GM23338 (cell line): ENCODE data around the gene SHOX. TPM values are rescaled to one million over a fixed set of nuclear protein-coding genes. Genes with fewer than 3 reads are reported as not detected.
A peak's percentile ranks its signal among the peaks of the same experiment; 100 is the strongest.

ENCODE experiments used
- ATAC-seq: fragments of 200-7000 bp; cut with Tn5 transposase; 3 replicates; pipeline ENCODE4 v1.9.1; 2020
- DNase-seq: peaks from one replicate; pipeline ENCODE4 v3.0.0-alpha.2; 2015; ENCODE audit warnings: low spot score
- H2AFZ ChIP-seq: fragments of 200-600 bp; sonication (generic); 2 replicates; pipeline ENCODE4 v1.8.0; 2016; ENCODE audit warnings: antibody characterized with exemption, mild to moderate bottlenecking, moderate library complexity
- H3F3A ChIP-seq: fragments of 200-600 bp; sonication (generic); replicated peaks from 2 replicates; pipeline ENCODE4 v1.8.0; 2017; ENCODE audit warnings: antibody characterized with exemption, mixed run types, low read depth
- H3K27ac ChIP-seq: fragments of 200-600 bp; sonication (generic); 2 replicates; pipeline ENCODE4 v1.6.1; 2016; ENCODE audit warnings: low read depth
- H3K27me3 ChIP-seq: fragments of 200-600 bp; sonication (generic); 2 replicates; pipeline ENCODE4 v1.8.0; 2016; ENCODE audit warnings: mild to moderate bottlenecking, mixed run types, moderate library complexity; ENCODE audit not compliant: insufficient read depth
- H3K36me3 ChIP-seq: fragments of 200-600 bp; sonication (generic); 2 replicates; pipeline ENCODE4 v1.8.0; 2016; ENCODE audit warnings: mild to moderate bottlenecking; ENCODE audit not compliant: insufficient read depth
- H3K4me1 ChIP-seq: fragments of 200-600 bp; sonication (generic); 2 replicates; pipeline ENCODE4 v1.8.0; 2016; ENCODE audit warnings: mild to moderate bottlenecking, moderate library complexity; ENCODE audit not compliant: insufficient read depth
- H3K4me2 ChIP-seq: fragments of 200-600 bp; sonication (generic); 2 replicates; pipeline ENCODE4 v1.7.1; 2017; ENCODE audit warnings: mixed run types
- H3K4me3 ChIP-seq: fragments of 200-600 bp; sonication (generic); 2 replicates; pipeline ENCODE4 v1.6.1; 2016; ENCODE audit warnings: mixed run types
- H3K79me2 ChIP-seq: fragments of 200-600 bp; sonication (generic); replicated peaks from 2 replicates; pipeline ENCODE4 v1.8.0; 2017; ENCODE audit warnings: mild to moderate bottlenecking; ENCODE audit not compliant: insufficient read depth
- H3K9me2 ChIP-seq: fragments of 200-600 bp; sonication (generic); 2 replicates; pipeline ENCODE4 v1.8.0; 2017; ENCODE audit not compliant: insufficient read depth
- H4K20me1 ChIP-seq: fragments of 200-600 bp; sonication (generic); replicated peaks from 2 replicates; pipeline ENCODE4 v1.8.0; 2017; ENCODE audit warnings: mild to moderate bottlenecking; ENCODE audit not compliant: insufficient read depth
- H3K27ac Mint-ChIP-seq: 2 replicates; pipeline ENCODE4 v1.8.0; 2020; ENCODE audit warnings: inconsistent platforms, mild to moderate bottlenecking, moderate library complexity, mixed read lengths
- H3K27me3 Mint-ChIP-seq: 3 replicates; pipeline ENCODE4 v1.8.0; 2022; ENCODE audit warnings: low read depth, mild to moderate bottlenecking, moderate library complexity, mixed read lengths, inconsistent platforms; ENCODE audit not compliant: insufficient read depth, poor library complexity
- H3K36me3 Mint-ChIP-seq: 3 replicates; pipeline ENCODE4 v1.8.0; 2021; ENCODE audit warnings: low read depth, mild to moderate bottlenecking, inconsistent platforms, moderate library complexity, mixed read lengths
- H3K4me1 Mint-ChIP-seq: 3 replicates; pipeline ENCODE4 v1.8.0; 2020; ENCODE audit warnings: mild to moderate bottlenecking, inconsistent platforms, mixed read lengths
- H3K4me3 Mint-ChIP-seq: 3 replicates; pipeline ENCODE4 v1.8.0; 2021; ENCODE audit warnings: moderate library complexity, mild to moderate bottlenecking, inconsistent platforms, mixed read lengths
- H3K9me3 Mint-ChIP-seq: 3 replicates; pipeline ENCODE4 v1.8.0; 2020; ENCODE audit warnings: moderate library complexity, mild to moderate bottlenecking, inconsistent platforms, mixed read lengths
- CREB1 ChIP-seq: fragments of 250-450 bp; sonication (Bioruptor Pico); IDR thresholded peaks from 2 replicates; pipeline ENCODE4 v1.5.0; 2020; ENCODE audit warnings: low read depth, mild to moderate bottlenecking, moderate library complexity
- ETS1 ChIP-seq: IDR thresholded peaks from 2 replicates; pipeline ENCODE4 v1.6.1; 2016; ENCODE audit warnings: antibody characterized with exemption
- EZH2 ChIP-seq: fragments of 200-600 bp; sonication (generic); IDR thresholded peaks from one replicate; pipeline ENCODE4 v1.8.0; 2017; ENCODE audit warnings: antibody characterized with exemption, mild to moderate bottlenecking, low read depth; ENCODE audit not compliant: unreplicated experiment
- EZH2phosphoT487 ChIP-seq: fragments of 200-600 bp; sonication (generic); IDR thresholded peaks from one replicate; pipeline ENCODE4 v1.8.1; 2018; ENCODE audit warnings: antibody characterized with exemption; ENCODE audit not compliant: unreplicated experiment
- JUNB ChIP-seq: IDR thresholded peaks from one replicate; pipeline ENCODE4 v1.6.1; 2016; ENCODE audit warnings: antibody characterized with exemption; ENCODE audit not compliant: unreplicated experiment
- NANOG ChIP-seq: IDR thresholded peaks from 2 replicates; pipeline ENCODE4 v1.6.1; 2016; ENCODE audit warnings: antibody characterized with exemption, borderline replicate concordance
- POLR2AphosphoS5 ChIP-seq: IDR thresholded peaks from 2 replicates; pipeline ENCODE4 v1.6.1; 2016; ENCODE audit warnings: antibody characterized with exemption, low read depth
- STAT1 ChIP-seq: IDR thresholded peaks from one replicate; pipeline ENCODE4 v1.6.1; 2016; ENCODE audit warnings: antibody characterized with exemption; ENCODE audit not compliant: unreplicated experiment
- ZNF114 ChIP-seq: fragments of 250-450 bp; sonication (Bioruptor Pico); IDR thresholded peaks from 2 replicates; pipeline ENCODE4 v1.5.0; 2020; ENCODE audit warnings: mild to moderate bottlenecking, moderate library complexity
- ZNF331 ChIP-seq: fragments of 250-450 bp; sonication (Bioruptor Pico); IDR thresholded peaks from 2 replicates; pipeline ENCODE4 v1.5.0; 2020; ENCODE audit warnings: low read depth, mild to moderate bottlenecking, moderate library complexity
- polyA plus RNA-seq: library from polyadenylated mRNA; unstranded; fragments of >200 nt; fragmentation: Nextera tagmentation; extraction: Ambion mirVana; gene quantifications from 2 replicates; pipeline ENCODE4 v1.2.1, GENCODE V29; 2016
- total RNA-seq: library from RNA; depleted of rRNA; stranded (reverse); fragments of >200 nt; shearing (Covaris generic); gene quantifications from 2 replicates; pipeline ENCODE4 v1.2.3, GENCODE V29; 2014

Gene SHOX
- total and polyA plus RNA-seq, 2 experiments from 2014 or later: not detected

GRCh38 chrX:626745-627509, 3.7 kb upstream of the SHOX start:
- H3K27me3 Mint-ChIP-seq: peaks cover 72% of the 10 kb centered on the region
- H3K36me3 Mint-ChIP-seq: peaks cover 57% of the 10 kb centered on the region
- Histone ChIP-seq H3K9me2 (no peaks in the 10 kb centered on the region), H4K20me1 (peaks cover 9% of the 10 kb centered on the region; the same call in 1 of the 2 replicates), H3K36me3 (no peaks in the 10 kb centered on the region), H3K4me2 (peak overlapping the region; percentile 64; the same call in 1 of the 2 replicates), H3K27me3 (peaks cover 96% of the 10 kb centered on the region), H3K4me1 (peaks cover 23% of the 10 kb centered on the region; the same call in 1 of the 2 replicates), H3K4me3 (0 out of 2 replicates have a peak overlapping the region, but pooled peaks have one; percentile 26), H2AFZ (no peak overlapping the region), H3F3A (peaks cover 39% of the 10 kb centered on the region), H3K79me2 (no peaks in the 10 kb centered on the region), H3K27ac (no peak overlapping the region)
- no peak overlapping the region for H3K27ac Mint-ChIP-seq
- ATAC-seq (no peak), DNase-seq (no peak)
- peaks cover 6% of the 10 kb centered on the region for H3K4me1 Mint-ChIP-seq
- TF ChIP-seq STAT1 (no peak), EZH2 (peak; percentile 69), ZNF114 (CRISPR knock-in tag) (no peak), POLR2AphosphoS5 (no peak), JUNB (no peak), NANOG (no peak), EZH2phosphoT487 (no peak)
- peak overlapping the region; percentile 23; the same call in 2 of the 3 replicates for H3K4me3 Mint-ChIP-seq
- peaks cover 87% of the 10 kb centered on the region for H3K9me3 Mint-ChIP-seq

GRCh38 chrX:627510-627981, 3.0 kb upstream of the SHOX start:
- DNase-seq: peak; percentile 31

GRCh38 chrX:627995-628394, 2.6 kb upstream of the SHOX start:
- H3F3A ChIP-seq: peaks cover 43% of the 10 kb centered on the region
- peaks cover 52% of the 10 kb centered on the region for H3K36me3 Mint-ChIP-seq
- H3K27ac ChIP-seq: no peak overlapping the region
- H3K4me1 Mint-ChIP-seq: peaks cover 6% of the 10 kb centered on the region
- H3K4me3 ChIP-seq: no peak overlapping the region
- H3K4me1 ChIP-seq: peaks cover 32% of the 10 kb centered on the region
- peaks cover 87% of the 10 kb centered on the region for H3K9me3 Mint-ChIP-seq
- H3K27me3 Mint-ChIP-seq: peaks cover 72% of the 10 kb centered on the region
- H3K27me3 ChIP-seq: peaks cover 96% of the 10 kb centered on the region
- H3K79me2 ChIP-seq: no peaks in the 10 kb centered on the region
- H2AFZ ChIP-seq: no peak overlapping the region
- H3K9me2 ChIP-seq: no peaks in the 10 kb centered on the region
- DNase-seq: no peak
- H4K20me1 ChIP-seq: peaks cover 13% of the 10 kb centered on the region; the same call in 1 of the 2 replicates
- no peaks in the 10 kb centered on the region for H3K36me3 ChIP-seq
- H3K4me3 Mint-ChIP-seq: no peak overlapping the region
- H3K27ac Mint-ChIP-seq: no peak overlapping the region
- H3K4me2 ChIP-seq: peak overlapping the region; percentile 64; the same call in 1 of the 2 replicates
- ATAC-seq: no peak
- TF ChIP-seq ETS1 (no peak), EZH2 (no peak), CREB1 (CRISPR knock-in tag) (no peak), ZNF331 (CRISPR knock-in tag) (no peak), STAT1 (no peak), JUNB (no peak)

More at GRCh38 chrX:627510-627981, 3.0 kb upstream of the SHOX start:
- no peak overlapping the region for H2AFZ ChIP-seq
- H3K27me3 Mint-ChIP-seq: peaks cover 72% of the 10 kb centered on the region
- peaks cover 41% of the 10 kb centered on the region for H3F3A ChIP-seq
- H3K9me2 ChIP-seq: no peaks in the 10 kb centered on the region
- peak overlapping the region; percentile 64; the same call in 1 of the 2 replicates for H3K4me2 ChIP-seq
- H3K9me3 Mint-ChIP-seq: peaks cover 87% of the 10 kb centered on the region
- peaks cover 28% of the 10 kb centered on the region; the same call in 1 of the 2 replicates for H3K4me1 ChIP-seq
- no peak overlapping the region for H3K27ac ChIP-seq
- H3K27me3 ChIP-seq: peaks cover 96% of the 10 kb centered on the region
- no peak overlapping the region for H3K27ac Mint-ChIP-seq
- H3K36me3 Mint-ChIP-seq: peaks cover 53% of the 10 kb centered on the region
- no peak for ATAC-seq
- 0 out of 2 replicates have a peak, but pooled peaks cover 8% of the 10 kb centered on the region for H4K20me1 ChIP-seq
- H3K4me3 ChIP-seq: peak overlapping the region; percentile 26; the same call in 1 of the 2 replicates
- no peaks in the 10 kb centered on the region for H3K36me3 ChIP-seq
- no peaks in the 10 kb centered on the region for H3K79me2 ChIP-seq
- peaks cover 6% of the 10 kb centered on the region for H3K4me1 Mint-ChIP-seq
- H3K4me3 Mint-ChIP-seq: peak overlapping the region; percentile 1; the same call in 1 of the 3 replicates
- TF ChIP-seq EZH2phosphoT487 (no peak), EZH2 (peak; percentile 93)
